Epithelial cell of proximal tubule (primary cell): ENCODE results near the gene ZNF544. TPM values are rescaled to one million over a fixed set of nuclear protein-coding genes. Genes with fewer than 3 reads are reported as not detected.

Experiments
- DNase-seq: peaks from one replicate; pipeline ENCODE4 v3.0.0-alpha.2; 2011; ENCODE audit warnings: low read depth
- H3K4me3 ChIP-seq: 2 replicates; pipeline ENCODE4 v1.5.1; 2011; ENCODE audit warnings: low read depth, mild to moderate bottlenecking, low read length
- CTCF ChIP-seq: conservative IDR thresholded peaks from 2 replicates; pipeline ENCODE4 v1.5.1; 2012; ENCODE audit warnings: low read depth, mild to moderate bottlenecking, low read length
- total RNA-seq: library from RNA; depleted of rRNA; stranded (reverse); fragments of >200 nt; gene quantifications from 2 replicates; pipeline ENCODE4 v1.2.3, GENCODE V29; 2015

Gene ZNF544
- total RNA-seq, 1 donor from 2014 or later: 58.9 TPM

GRCh38 chr19:58217607-58218391, 10.9 kb upstream of the ZNF544 start:
- TF ChIP-seq CTCF: no peak
- no peak overlapping the region for H3K4me3 ChIP-seq

GRCh38 chr19:58218899-58219298, 9.8 kb upstream of the ZNF544 start:
- DNase-seq: no peak
- TF ChIP-seq CTCF: no peak
- no peak overlapping the region for H3K4me3 ChIP-seq

More at GRCh38 chr19:58217607-58218391, 10.9 kb upstream of the ZNF544 start:
- no peak for DNase-seq

- DNase-seq: no peak
- no peak for TF ChIP-seq CTCF
- peak overlapping the region; percentile 91 for H3K4me3 ChIP-seq
Measured at GRCh38 chr19:58227964-58228584, 640 bp upstream of the ZNF544 start.

GRCh38 chr19:58229255-58229639, 533 bp downstream of the ZNF544 start:
- peak; percentile 40 for TF ChIP-seq CTCF
- H3K4me3 ChIP-seq: peak overlapping the region; percentile 91
- no peak for DNase-seq

- no peak overlapping the region for H3K4me3 ChIP-seq
- DNase-seq: no peak
- TF ChIP-seq CTCF: no peak
Measured at GRCh38 chr19:58237324-58237723, 8.6 kb downstream of the ZNF544 start.

- no peak overlapping the region for H3K4me3 ChIP-seq
- no peak for TF ChIP-seq CTCF
- no peak for DNase-seq
Measured at GRCh38 chr19:58243351-58243750, 14.6 kb downstream of the ZNF544 start.
